HG02642 (cell line): ENCODE data around the gene CFAP65.

Experiments used
- ATAC-seq: cut with Tn5 transposase; IDR thresholded peaks from one replicate; pipeline ENCODE4 v1.9.1; 2021; ENCODE audit warnings: mild to moderate bottlenecking; ENCODE audit not compliant: unreplicated experiment, poor library complexity

The CFAP65 gene

DNA sequence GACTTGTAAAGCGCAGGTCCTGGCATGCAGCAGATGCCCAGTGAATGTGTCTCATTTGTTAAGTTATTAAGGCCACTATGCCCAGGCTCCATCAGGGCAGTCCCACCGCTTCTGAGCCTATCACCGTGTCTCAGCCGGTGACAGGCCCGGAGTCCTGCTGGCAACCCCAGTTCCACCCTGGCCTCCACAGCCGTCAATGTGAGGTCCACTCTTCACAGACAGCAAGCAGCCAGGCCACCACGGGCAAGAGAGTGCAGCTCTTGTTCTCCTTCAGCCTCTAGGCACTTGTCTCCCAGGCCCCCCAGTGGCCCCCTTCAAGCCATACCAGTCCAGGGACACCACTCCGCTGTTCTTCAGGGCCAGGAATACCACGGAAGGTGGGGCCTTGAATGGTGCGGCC, 22.6 kb downstream of the CFAP65 start:
- no peak for ATAC-seq

DNA sequence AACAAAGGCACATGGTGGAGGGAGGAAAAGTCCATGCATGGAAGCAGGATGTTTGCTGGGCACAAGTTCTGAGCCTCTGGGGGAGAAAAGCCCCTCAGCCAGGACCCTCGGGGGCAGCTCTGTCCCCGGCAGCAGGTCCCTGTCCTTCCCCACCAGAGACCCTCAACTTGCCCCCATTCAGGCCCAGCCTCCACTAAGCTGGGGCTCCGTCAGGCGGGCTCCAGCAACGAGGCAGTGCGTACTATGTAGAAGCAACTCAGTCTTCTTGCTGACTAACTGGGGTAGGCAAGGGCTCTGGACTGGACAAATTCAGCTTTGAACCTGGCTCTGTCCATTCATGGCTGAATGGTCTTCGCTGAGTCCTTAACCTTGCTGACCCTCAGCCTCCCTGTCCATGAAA, 23.0 kb downstream of the CFAP65 start:
- ATAC-seq: no peak

DNA sequence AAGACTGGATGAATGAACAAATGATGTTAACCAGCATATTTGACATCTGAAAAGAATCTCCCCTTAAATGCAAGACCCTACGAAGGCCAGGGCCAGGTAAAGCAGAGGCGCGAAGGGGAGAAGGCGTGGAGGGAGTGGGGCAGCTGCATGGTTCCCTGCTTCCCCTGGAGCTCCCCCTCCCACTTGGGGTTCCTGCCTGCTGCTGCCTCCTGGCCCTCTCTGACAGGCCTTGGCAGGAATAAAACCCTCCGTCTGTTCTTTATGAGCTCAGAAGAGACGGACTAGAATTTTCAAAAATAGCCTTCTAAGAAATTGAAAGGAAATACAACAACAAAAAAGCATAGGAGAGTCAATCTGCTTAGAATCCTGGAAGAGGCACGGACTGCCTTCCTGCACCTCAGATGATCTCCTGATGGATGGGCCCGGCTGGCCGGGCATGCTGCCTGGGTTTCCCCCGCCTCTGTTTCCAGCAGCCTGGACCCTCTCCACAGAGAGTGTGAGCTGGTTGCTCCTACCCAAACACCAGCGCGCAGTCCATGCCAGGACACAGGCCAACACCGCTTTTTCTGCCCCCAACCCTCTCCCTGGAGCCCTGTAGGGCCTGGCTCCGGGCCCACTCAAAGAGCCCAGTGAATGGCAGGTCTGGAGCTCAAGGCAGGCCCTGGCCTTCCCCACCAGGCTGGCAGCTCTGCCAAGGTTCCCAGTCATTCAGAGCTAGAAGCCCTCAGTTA, 23.9 kb downstream of the CFAP65 start:
- ATAC-seq: no peak

DNA sequence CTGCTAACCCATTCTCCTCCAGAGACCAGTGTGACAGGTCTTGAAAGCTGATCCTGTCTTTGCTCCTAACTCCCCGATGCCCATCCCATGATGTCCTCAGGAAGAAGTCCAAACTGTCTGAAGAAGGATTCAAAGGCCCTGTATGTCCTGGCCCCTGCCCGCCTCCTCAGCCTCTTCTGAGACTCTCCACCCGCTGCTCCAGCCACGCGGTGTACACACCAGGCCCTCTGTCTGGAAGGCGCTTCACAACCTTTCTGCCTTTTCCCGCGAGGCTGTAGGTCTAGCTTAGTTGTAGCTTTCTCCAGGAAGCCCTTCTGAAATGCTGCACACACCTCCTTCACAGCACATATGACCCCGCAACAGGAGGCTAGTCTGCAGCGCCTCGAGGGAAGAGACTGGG, 24.6 kb downstream of the CFAP65 start:
- no peak for ATAC-seq

DNA sequence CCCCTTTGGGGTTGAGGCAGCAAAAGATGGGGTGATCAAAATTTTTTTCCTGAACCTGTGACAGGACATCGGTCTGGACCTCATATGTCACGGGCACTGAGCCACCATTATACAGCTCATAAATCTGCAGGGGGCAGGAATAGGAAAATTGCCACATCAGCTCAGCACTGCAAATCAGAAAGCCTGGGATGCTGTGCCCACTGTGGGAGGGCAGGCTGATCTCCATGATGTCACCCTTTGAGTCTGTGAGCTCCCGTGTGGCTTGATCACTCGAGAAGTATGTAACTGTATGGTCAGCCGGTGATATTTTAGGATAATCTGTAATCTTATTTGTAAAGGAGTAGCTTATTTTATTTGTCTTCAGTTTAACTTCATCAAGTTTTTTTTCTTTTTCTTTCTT, 30.4 kb downstream of the CFAP65 start:
- no peak for ATAC-seq

DNA sequence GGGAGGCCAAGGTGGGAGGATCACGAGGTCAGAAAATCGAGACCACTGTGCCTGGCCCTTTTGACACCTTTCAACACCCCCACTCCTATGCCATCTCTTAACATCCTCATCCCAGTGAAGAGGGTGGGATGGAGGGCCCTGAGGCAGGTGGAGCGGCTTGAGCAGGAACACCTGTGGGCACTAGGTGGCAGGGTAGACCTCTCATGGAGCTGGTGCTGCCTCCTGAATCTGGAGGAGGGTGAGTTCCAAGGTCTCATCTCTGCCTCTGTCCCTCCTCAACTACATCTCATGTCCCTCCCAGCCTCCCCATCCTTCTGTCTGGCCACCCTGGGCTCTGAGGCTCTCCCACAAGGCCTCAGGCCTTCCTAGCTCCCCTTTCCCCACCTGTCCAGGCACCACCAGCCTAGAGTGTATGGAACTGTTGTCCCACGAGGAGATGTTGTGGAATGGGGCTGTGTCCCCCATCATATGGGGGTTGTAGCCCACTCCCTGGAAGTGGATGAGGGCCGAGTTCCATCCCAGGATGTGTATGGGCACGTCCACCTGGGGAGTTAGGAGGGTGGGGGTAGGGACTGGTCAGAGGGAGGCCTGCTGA, 31.1 kb downstream of the CFAP65 start:
- no peak for ATAC-seq

DNA sequence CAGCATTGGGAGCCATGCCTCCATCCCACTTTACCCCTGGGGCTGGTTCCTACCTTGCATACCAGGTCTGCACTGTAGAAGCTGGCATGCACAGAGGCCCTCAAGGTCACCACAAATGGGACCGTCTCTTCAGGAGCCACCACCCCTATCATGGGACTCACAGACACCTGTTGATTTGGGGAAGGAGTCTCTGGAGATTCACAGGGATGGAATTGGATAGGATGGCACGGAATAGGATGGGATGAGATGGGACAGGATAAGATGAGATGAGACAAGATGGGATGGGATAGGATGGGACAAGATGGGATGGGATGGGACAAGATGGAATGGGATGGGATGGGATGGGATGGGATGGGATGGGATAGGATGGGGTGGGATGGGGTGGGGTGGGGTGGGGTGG, 32.0 kb downstream of the CFAP65 start:
- no peak for ATAC-seq

DNA sequence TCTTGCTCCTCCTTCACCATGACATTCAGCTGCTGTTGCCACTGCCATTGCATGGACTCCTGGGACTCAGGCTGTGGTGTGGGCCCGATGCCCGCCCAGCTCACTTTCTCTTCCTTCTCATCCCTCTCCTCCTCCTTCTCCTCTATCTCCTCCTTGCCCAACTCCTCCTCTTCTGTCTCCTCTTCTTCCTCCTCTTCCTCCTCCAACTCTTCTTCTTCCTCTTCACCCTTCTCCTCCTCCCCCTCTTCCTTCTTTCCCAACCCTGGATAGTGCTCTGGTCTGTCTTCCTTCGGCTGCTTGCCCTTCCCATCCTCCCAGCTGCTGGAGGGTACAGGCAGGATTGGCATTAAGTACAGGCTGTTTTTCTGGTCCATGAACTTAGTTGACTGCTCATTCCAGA, 37.3 kb downstream of the CFAP65 start:
- ATAC-seq: no peak

DNA sequence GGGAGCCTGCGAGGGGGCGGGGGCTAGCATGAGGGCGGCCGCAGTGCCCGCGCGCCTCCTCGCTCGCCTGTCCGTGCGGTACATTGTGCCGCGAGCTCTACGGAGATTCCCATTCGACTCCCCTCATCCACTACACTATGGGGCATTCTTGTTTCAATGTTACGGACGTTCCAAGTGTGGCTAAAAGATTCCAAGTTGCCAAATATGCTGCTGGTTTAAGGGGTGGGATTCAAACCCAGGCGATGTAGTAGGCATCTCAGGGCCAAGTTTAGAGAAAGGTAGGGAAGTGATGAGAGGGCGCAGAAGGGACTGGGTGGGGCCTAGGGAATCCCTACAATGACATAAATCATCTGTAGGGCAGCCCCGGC, 38.1 kb downstream of the CFAP65 start:
- no peak for ATAC-seq

DNA sequence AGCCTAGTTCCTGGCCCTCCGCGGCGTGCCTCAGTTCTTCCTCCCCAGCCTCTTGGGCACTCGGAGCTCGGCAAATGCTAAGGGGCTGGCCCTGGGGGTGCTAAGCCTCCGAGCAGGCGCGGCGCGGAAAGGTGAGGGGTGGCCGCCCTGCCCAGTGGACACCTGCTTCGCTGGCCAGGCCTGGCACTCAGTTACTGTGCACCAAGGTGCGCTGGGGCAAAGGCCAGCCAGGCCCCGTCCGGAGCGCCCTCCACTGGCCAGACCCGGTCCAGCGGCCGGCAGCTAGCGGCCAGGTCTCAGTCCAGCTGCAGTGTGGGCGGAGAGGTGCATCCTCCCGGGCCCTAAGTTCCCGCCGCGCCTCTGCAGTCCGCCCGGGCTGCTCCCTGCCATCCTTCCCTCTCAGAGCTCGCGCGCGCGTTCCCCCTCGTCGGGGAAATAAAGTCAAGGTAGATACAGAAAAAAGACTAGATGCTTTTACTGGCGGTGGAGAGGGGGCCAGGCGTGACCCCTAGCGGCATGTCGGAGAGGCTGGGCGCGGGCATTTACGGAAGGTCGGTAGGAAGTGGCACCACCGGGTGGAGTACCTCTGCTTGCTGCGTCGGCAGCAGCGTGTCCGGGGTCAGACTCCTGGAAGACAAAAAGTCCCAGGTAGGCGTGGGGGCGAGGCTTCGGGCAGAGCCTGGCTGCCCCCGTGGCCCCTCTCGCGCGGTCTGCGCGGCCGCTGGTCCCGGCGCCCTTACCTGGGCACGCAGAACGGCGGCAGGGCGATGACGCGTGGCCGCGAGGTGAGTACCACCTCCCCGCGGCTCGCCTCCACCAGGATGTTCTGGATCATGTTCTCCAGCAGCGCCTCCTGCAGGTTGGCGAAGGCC, 38.7 kb downstream of the CFAP65 start:
- no peak for ATAC-seq

DNA sequence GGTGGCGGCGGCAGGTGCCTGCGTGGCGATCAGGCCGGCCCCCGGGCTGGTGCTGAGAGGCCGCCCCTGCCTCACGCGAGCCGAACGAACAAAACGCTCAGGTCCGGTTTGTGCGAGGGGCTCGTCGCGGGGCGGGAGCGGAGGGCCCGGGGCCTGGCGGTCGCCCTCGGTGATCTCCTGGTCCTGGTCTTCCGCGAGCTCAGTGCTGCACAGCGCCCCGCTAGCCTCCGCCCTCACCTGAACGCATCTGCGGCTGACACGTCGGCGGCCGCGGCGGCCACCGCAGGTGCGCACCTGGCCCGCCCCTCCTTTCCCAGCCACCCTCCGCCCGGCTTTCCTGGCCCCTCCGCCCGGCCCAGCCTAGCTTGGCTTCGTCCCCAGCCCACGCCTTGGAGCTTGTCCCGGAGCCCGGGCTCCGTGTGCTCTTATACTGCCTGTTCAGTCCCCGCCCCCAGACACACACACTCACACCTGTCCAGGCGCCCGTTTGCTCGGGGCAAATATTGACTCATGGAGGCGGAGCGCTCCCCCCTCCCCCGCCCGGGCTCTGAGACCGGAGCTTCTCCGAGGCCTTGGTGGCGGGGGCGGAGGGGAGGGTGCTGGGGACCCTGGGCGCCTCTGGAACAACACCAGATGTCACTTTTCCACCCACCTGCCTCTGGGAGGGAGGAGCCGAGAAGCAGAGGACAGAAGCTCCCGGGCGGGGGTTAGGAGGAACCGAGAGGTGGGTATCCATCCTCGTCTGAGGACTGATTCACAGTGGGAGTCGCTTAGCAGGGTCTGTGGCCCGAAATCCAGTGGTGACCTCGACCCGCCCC, 39.5 kb downstream of the CFAP65 start:
- no peak for ATAC-seq

DNA sequence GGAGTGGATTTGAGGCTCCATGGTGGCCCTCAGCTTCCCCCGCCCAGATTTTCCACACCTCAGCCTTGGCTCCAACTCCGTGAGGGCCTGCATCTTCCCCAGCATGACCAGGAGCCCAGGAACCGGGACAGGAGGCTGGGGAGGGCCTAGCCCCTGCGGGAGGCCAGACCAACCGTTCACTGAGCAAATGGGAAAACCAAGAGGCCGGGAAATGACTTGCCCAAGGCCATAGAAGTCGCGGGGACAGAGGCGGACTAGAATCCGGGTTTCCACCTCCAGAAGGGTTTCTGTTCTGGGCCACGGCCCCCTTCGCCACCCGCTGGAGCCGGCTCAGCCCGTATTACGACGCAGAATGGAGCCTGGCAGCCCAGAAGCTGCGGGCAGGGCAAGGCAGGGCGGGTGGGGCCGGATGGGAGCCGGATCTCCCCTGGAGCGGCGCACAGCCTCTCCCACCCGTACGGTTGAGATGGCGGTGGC, 40.2 kb downstream of the CFAP65 start:
- no peak for ATAC-seq

DNA sequence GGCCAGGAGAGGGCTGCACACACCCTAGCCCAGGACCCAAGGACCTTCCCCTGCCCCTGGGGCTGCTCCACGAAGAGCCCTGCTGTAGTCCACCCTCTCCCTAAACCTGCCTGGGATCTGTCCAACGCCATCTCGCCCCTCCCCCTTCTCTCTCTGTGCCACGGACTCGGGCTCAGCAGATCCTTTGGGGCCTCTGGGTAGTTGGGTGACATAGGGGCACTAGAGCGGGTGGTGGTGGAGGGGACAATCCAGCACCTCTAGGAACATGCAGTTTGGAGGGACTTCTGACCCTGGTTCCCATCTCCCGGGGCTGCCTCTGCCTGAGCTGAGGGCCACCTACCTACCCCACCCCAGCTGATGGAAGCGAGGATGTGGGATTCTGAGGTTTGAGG, 40.8 kb downstream of the CFAP65 start:
- ATAC-seq: no peak

DNA sequence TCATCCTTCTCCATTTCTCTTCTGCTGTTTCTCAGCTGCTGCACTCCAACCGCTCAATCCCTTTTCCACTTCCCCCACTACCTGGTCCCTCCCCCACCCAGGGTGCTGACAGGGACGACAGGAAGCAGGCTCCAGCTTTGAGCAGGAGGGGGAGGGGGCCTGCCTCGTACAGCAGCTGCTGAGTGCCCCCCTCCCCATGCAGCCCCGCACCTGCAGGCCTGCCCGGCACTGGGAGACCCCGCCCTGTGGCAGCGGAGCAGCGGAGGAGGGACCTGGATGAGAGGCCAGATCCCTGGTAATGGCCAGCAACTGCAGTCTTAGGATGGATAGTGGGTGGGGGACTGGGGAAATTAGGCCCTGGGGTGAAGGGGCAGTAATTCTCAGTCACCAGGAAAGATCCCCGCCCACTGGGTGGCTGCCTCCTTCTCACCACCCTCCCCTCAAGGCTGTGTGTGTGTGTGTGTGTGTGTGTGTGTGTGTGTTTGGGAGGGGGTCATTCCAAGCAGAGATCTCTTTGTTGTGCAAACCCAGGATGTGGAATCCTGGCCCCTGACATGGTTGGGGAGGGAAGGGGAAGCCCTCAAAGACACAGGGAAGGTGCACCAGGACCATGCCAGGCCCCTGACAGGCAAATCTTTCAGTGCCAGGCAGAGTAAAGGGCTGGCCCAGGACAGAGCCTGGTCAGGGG, 41.3 kb downstream of the CFAP65 start:
- no peak for ATAC-seq

DNA sequence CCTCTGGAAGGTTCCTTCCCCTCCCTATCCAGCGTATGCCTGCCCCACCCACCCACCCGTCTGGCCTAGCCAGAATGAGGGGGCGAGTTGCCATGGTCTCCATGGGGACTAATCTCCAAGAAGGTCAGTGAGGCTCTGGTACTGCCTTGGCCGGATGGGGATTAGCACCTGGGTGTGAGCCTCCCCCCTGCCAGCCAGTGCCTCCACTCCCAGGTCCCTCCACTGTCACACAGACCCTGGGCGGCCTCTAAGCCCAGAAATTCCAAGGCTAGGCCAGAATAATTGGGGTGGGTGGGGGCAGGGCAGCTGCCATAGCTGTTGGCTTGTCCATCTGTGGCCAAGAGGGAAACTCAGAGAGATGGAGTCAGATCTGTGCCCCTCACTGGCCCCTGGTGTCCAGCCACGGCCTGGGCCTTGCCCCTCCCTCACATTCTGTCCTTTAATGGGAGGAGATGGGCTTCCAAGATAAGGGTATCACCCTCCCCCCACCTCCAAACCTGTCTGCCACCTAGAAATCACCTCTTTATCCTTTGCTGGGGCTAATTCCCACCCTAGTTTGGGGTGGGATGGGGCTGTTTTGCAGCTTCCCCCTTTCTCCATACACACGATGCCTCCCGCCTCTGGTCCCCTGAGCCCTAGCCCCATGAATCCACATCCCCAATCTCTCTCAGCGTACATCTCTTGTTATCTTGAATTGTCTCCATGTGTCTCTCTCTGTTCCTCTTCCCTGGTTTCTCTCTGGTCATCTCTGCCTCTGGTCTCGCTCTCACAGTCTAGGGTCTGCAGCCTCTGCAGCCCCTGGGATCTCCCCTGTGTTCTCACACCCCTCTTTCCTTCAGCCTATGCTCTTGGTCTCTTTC, 42.1 kb downstream of the CFAP65 start:
- ATAC-seq: no peak

DNA sequence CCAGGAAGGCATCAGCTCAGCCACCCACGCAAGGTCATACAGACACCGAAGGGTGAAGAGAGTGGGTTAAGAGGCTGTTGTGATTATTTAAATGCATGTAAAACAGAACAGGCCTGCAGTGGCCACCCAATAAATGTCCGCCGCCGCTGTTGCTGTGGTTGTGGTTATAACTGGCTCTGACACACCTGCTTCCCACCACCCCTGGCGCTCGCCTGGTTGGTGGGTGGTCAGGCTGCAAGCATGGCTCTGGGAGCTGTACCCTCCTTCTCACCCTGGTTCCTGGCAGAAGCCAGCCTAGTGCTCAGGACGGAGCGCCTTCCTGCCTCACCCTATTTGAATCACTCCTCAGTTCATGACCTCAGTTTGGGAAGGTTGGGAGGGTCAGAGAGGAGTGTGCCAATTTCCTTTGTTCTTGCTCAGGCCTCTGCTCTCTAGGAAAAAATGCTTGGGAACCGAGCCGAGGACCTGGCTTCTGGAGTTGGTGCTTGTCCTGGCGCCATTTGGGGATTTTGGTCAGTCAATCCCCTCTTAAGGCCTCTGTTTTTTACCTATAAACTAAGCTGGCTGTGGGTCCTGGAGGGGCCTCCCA, 42.8 kb downstream of the CFAP65 start:
- ATAC-seq: no peak

DNA sequence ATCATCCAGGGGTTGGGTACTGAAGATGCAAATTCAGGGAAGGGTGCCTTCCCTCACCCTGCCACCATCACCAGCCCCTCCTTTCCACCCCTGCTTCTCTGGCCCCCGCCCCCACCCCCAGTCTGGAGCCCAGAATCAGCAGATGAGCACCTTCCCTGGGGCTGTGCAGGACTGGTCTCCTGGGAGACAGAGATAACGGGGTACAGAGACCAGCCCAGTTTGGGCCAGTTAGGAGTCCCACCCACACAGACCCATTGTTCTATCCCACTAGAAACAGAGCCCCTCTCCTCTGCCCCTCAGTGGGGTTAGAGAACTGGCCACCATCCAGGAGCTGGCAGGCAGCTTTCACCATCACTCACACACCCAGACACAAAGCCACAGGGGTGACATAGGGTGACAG, 43.6 kb downstream of the CFAP65 start:
- ATAC-seq: no peak

DNA sequence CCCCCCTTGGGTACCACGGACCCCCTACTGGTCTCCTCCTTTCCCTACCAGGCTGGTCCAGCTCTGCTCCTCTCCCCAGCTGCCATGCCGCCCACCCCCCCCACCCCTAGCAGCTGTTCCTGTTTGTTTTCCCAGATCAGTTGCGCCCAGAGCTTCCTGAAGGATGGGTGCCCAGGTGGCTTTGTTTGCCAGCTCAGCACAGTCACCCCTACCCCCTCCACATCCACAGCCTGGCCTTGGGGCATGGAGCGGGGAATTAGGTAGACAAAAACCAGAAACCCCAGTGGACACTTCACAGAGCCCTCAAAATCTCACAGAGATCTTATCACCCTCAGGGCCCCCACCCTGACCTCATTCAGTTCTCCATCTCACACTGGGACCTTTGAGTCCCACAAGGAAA, 44.4 kb downstream of the CFAP65 start:
- ATAC-seq: no peak
